H1 (cell line): ENCODE measurements around the gene TRAPPC8.

Source experiments
- CTCF ChIP-seq, 3 experiments: IDR thresholded peaks; 1 replicate in 2 of 3; 2 replicates in 1 of 3; pipeline versions ENCODE4 v1.5.1 to v1.6.1; 2011; ENCODE audit warnings: low read length in 3 of 3, mild to moderate bottlenecking in 3 of 3, inconsistent platforms in 2 of 3, low read depth in 1 of 3, moderate library complexity in 1 of 3; ENCODE audit not compliant: insufficient read depth in 1 of 3; ENCODE audit errors: control extremely low read depth in 1 of 3
- JUN ChIP-seq: IDR thresholded peaks from 2 replicates; pipeline ENCODE4 v1.6.1; 2011; ENCODE audit warnings: low read depth, mild to moderate bottlenecking, improper control_type of control experiment, low read length
- POLR2A ChIP-seq, 2 experiments: IDR thresholded peaks; 1 replicate in 1 of 2; 2 replicates in 1 of 2; pipeline ENCODE4 v1.6.1; 2011; ENCODE audit warnings: low read depth in 2 of 2, low read length in 2 of 2, mild to moderate bottlenecking in 2 of 2; ENCODE audit errors: control extremely low read depth in 1 of 2

- no peak for TF ChIP-seq JUN
- TF ChIP-seq POLR2A (IDR thresholded peaks at IDR 0.05; ENCODE audit: control extremely low read depth in 1 of 2, low read depth in 2 of 2, low read length in 2 of 2), result no peak
- TF ChIP-seq CTCF (IDR thresholded peaks at IDR 0.05; ENCODE audit: control extremely low read depth in 1 of 3, insufficient read depth in 1 of 3, low read depth in 1 of 3, low read length in 3 of 3), result no peak
Observed at GRCh38 chr18:31918733-31919132, 24.2 kb downstream of the TRAPPC8 start.
